Activated naive CD8-positive, alpha-beta T cell treated with anti-CD3 and anti-CD28 coated beads, Interleukin-2, amount 50 U/mL, for 16 hours (primary cell): ENCODE measurements around the gene RAB40A.
"Not testable (repeated sequence)": the region's sequence is repeated elsewhere in the genome, so short reads cannot be mapped to it uniquely, and the experiment has no call there.

ENCODE experiments used
- DNase-seq: peaks from one replicate; pipeline ENCODE4 v3.0.0-alpha.2; 2020; ENCODE audit warnings: low read depth, low spot score

RAB40A gene

DNA sequence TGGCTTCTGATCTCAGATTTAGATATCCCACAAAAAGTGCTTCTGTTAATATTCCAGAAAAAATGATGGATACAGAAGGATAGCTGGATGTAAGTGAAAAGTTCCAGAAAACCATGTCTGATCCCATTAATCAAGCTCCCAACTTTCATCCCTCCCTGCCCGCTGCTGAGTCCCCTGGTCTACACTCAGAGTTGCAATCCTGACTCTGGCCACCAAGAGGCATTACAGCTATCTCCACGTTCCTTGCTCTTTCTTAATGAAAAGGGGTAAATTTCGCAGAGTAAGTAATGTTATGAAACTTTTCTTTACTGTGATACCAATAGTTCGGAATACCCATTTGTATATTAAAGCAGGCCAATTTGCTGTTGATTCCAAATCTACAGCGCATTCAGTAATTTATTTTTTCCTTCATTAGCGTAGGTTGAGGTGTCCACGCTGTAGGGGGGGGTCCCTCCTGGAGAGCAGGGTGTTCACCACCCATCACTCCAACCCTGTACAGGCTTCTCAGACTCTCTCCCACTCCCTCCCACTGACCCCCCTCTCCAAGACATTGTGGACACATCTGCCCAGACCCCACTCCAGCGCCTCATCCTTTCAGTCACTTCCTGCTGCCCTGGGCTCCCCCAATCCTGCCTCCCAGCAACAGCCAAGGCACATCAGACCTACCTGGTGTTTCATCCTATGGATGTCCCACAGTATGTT lies 55.1 kb downstream of the RAB40A start:
- no peak for DNase-seq

DNA sequence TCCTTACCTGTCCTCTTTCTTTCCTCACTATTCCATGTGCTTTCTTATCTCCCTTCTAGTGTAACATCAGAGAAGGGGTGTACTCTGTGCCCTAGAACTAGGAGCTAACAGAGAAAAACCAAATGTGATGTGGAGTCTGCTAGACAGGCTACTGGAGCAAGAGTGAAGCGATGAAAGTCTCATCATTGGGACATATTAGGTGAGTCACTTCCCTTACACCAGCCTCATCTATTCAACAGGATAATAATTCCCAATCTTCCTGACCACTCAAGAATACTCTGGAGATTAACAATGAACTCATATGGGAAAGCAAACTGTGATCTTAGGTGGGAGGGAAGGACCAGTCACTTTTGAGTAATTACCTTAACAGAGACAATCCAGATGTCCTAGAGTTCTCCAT lies 58.1 kb downstream of the RAB40A start:
- no peak for DNase-seq

DNA sequence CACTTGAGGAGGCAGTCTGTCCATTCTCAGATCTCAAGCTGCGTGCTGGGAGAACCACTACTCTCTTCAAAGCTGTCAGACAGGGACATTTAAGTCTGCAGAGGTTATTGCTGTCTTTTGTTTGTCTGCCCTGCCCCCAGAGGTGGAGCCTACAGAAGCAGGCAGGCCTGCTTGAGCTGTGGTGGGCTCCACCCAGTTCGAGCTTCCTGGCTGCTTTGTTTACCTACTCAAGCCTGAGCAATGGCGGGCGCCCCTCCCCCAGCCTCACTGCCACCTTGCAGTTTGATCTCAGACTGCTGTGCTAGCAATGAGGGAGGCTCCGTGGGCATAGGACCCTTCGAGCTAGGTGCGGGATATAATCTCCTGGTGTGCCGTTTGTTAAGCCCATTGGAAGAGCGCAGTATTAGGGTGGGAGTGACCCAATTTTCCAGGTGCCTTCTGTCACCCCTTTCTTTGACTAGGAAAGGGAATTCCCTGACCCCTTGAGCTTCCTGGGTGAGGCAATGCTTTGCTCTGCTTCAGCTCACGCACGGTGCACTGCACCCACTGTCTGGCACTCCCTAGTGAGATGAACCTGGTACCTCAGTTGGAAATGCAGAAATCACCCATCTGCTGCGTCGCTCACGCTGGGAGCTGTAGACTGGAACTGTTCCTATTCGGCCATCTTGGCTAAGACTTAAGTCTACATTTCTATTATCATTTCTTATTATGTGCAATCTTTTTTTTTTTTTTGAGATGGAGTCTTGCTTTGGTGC lies 59.1 kb downstream of the RAB40A start:
- DNase-seq: not testable (repeated sequence)

DNA sequence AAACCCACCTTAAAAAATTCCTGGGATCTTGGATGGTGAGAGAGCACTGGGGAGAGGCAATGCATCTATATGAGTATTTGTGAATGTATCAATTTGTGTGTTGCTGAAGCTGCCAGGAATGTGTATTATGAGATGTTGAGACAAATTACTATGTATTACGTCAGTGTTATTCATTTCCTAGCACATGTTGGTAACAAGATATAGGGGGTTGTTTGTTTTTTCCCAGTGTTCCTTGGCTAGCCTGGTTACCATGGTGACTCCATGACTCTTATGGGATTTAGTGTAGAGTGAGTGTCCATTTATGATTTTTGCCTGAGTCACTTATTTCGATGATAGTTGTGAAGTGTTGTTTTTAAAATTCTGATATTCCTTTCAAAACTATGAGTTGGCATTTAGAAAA lies 65.6 kb downstream of the RAB40A start:
- no peak for DNase-seq
